Activated CD8-positive, alpha-beta T cell treated with anti-CD3 and anti-CD28 coated beads for 36 hours (primary cell): ENCODE data around the gene NRGN. TPM values are rescaled to one million over a fixed set of nuclear protein-coding genes. Genes with fewer than 3 reads are reported as not detected.
A peak's percentile ranks its signal among the peaks of the same experiment; 100 is the strongest.

ENCODE experiments used
- ATAC-seq: fragments of 200-7000 bp; cut with Tn5 transposase; one replicate; pipeline ENCODE4 v1.10.0; 2021; ENCODE audit warnings: mild to moderate bottlenecking, moderate library complexity
- CTCF ChIA-PET: fragments of 350-600 bp; sonication (Branson Sonifier 250); formaldehyde crosslinking; loops from one replicate; lab custom pipeline; 2021; ENCODE audit warnings: antibody characterized with exemption; lab: Charles Lee
- POLR2A ChIA-PET: fragments of 350-600 bp; sonication (Branson Sonifier 250); formaldehyde crosslinking; loops from one replicate; lab custom pipeline; 2021; ENCODE audit warnings: antibody characterized with exemption; lab: Charles Lee
- DNase-seq: peaks from one replicate; pipeline ENCODE4 v3.0.0-alpha.2; 2020
- H3K27ac Mint-ChIP-seq: one replicate; pipeline ENCODE4 v1.8.0; 2021; ENCODE audit warnings: mild to moderate bottlenecking, mixed read lengths
- H3K27me3 Mint-ChIP-seq: one replicate; pipeline ENCODE4 v1.8.0; 2021; ENCODE audit warnings: mixed read lengths
- H3K36me3 Mint-ChIP-seq: one replicate; pipeline ENCODE4 v1.8.0; 2021; ENCODE audit warnings: low read depth, mixed read lengths
- H3K4me1 Mint-ChIP-seq: one replicate; pipeline ENCODE4 v1.8.0; 2021; ENCODE audit warnings: low read depth, mixed read lengths
- H3K4me3 Mint-ChIP-seq: one replicate; pipeline ENCODE4 v1.8.0; 2021; ENCODE audit warnings: mild to moderate bottlenecking, moderate library complexity, mixed read lengths
- H3K9me3 Mint-ChIP-seq: one replicate; pipeline ENCODE4 v1.8.0; 2021; ENCODE audit warnings: mixed read lengths
- intact Hi-C: fragments of 100-400 bp; cut with micrococcal nuclease; formaldehyde crosslinking; loops from one replicate; pipeline ENCODE4 v1.10.0; 2022
- total RNA-seq, 2 experiments: library from RNA; stranded (reverse); gene quantifications; one replicate each; pipeline ENCODE4 v1.2.3, GENCODE V29; 2021
- TF ChIP-seq, protein P1 (sequence below): fragments of 200-600 bp; IDR thresholded peaks from one replicate; pipeline ENCODE4 v1.8.0; 2022; ENCODE audit warnings: antibody characterized with exemption, mild to moderate bottlenecking

Gene NRGN
- total RNA-seq, 2 experiments from 2014 or later: 5.7 to 6.4 TPM

DNA sequence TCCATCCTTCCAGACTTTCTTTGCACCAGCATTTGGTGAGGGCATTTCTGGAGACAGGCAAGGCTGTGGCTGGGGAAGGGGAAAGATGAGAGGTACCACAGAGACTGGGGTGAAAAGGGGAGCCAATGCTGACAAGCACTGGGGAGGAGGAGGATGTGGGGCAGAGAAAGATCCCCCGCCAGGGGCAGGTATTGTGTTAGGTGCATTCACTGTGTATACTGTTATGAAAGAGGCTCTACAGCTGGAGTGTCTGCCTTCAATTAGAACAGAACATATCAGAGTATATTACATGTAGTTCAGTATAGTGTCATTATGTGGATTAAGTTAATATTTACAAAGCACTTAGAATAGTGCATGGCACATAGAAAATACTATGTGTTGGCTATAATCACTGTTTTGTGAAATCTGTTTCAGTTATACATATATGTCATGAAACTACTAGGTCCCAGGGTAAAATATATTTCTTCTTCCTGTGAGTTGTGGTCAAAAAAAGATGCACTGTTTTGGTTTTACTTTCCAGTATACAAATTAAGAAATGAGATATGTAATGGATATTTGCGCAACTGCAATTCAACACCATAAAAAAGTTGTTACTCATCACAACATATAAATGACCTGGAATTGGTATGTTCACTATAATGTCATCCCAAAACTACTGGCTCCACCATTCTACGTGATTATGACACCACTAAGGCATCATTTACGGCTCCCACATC, 52.0 kb downstream of the NRGN start:
- H3K4me1 Mint-ChIP-seq: peaks cover 35% of the 10 kb centered on the region
- intact Hi-C loops: no loop called here
- POLR2A ChIA-PET: interaction anchor here (1.5 kb wide), 1 partner anchor 31 kb away, joined by 3 read pairs; no protein-coding TSS in a partner anchor
- TF ChIP-seq, protein P1, sequence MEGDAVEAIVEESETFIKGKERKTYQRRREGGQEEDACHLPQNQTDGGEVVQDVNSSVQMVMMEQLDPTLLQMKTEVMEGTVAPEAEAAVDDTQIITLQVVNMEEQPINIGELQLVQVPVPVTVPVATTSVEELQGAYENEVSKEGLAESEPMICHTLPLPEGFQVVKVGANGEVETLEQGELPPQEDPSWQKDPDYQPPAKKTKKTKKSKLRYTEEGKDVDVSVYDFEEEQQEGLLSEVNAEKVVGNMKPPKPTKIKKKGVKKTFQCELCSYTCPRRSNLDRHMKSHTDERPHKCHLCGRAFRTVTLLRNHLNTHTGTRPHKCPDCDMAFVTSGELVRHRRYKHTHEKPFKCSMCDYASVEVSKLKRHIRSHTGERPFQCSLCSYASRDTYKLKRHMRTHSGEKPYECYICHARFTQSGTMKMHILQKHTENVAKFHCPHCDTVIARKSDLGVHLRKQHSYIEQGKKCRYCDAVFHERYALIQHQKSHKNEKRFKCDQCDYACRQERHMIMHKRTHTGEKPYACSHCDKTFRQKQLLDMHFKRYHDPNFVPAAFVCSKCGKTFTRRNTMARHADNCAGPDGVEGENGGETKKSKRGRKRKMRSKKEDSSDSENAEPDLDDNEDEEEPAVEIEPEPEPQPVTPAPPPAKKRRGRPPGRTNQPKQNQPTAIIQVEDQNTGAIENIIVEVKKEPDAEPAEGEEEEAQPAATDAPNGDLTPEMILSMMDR: no peak
- no peak overlapping the region for H3K27ac Mint-ChIP-seq
- H3K4me3 Mint-ChIP-seq: no peak overlapping the region
- peak; percentile 42 for ATAC-seq
- DNase-seq: no peak
- CTCF ChIA-PET: interaction anchor here (1.8 to 4.8 kb wide), 7 partner anchors 13 to 148 kb away, joined by 8 to 43 read pairs (median 19); partner anchors contain the start of gene ESAM
- no peaks in the 10 kb centered on the region for H3K36me3 Mint-ChIP-seq
- no peaks in the 10 kb centered on the region for H3K27me3 Mint-ChIP-seq
- H3K9me3 Mint-ChIP-seq: no peaks in the 10 kb centered on the region

DNA sequence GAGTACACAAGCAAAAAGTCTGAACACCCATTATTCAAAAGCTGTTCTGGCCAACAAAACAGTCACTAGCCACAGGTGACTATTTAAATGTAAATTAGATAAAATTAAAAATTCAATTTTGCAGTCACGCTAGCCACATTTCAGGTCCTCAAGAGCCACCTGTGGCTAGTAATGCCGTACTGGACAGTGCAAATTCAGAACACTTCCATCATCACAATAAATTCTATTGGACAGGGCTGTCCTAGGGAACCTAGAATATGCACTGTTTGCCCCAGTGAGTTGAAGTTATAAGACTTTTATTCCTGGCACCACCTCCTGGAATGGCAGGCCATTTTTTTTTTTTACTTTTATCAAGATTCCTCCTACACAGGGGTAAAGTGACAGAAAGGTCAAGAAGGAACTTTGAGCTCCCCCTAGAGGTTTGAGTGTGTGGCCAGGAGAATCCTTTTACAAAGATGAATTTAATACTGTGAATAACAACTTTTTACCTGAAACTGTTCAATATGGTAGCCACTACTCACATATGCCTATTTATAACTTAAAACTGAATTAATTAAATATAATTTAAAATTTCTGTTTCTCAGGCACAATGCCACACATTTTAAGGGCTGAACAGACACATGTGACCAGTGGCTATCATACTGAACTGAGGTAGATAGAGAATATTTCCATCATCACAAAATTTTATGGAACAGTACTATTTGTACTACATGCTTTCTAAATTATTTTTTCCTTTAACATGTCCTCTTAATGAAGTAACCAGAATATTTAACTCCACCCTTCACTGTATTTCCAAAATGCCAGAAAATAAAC, 53.9 kb downstream of the NRGN start:
- no peaks in the 10 kb centered on the region for H3K9me3 Mint-ChIP-seq
- POLR2A ChIA-PET: interaction anchor here (1.5 kb wide), 1 partner anchor 33 kb away, joined by 3 read pairs; no protein-coding TSS in a partner anchor
- H3K27me3 Mint-ChIP-seq: no peaks in the 10 kb centered on the region
- TF ChIP-seq, protein P1: peak; percentile 76
- ATAC-seq: peak; percentile 71
- H3K4me1 Mint-ChIP-seq: peaks cover 48% of the 10 kb centered on the region
- DNase-seq: peak; percentile 47
- H3K36me3 Mint-ChIP-seq: peaks cover 4% of the 10 kb centered on the region
- CTCF ChIA-PET: interaction anchor here (0.7 to 4.8 kb wide), 29 partner anchors 11 to 320 kb away, joined by 3 to 43 read pairs (median 5); partner anchors contain the start of genes ESAM, NRGN and TBRG1
- intact Hi-C loops: no loop called here
- no peak overlapping the region for H3K4me3 Mint-ChIP-seq
- no peak overlapping the region for H3K27ac Mint-ChIP-seq

DNA sequence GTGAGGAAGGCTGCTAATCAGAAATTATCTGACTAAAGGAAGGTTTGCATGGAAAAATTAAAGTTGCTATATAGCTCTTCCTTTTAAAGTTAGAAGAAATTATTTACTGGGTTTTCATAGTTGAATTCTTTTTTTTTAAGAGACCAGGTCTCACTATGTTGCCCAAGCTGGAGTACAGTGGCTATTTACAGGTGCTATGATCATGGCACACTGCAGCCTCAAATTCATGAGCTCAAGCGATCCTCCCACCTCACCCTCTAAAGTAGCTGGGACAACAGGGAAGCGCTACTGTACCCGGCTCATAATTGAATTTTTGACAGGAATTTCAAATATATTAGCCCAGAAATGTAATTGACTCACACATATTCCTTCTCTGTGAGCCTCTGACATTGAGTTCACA, 56.6 kb downstream of the NRGN start:
- no peaks in the 10 kb centered on the region for H3K9me3 Mint-ChIP-seq
- DNase-seq (no peak), ATAC-seq (no peak)
- H3K4me1 Mint-ChIP-seq: peaks cover 50% of the 10 kb centered on the region
- no peaks in the 10 kb centered on the region for H3K27me3 Mint-ChIP-seq
- TF ChIP-seq, protein P1: no peak
- no peak overlapping the region for H3K4me3 Mint-ChIP-seq
- H3K36me3 Mint-ChIP-seq: peaks cover 4% of the 10 kb centered on the region
- CTCF ChIA-PET: interaction anchor here (0.9 to 4.8 kb wide), 4 partner anchors 22 to 126 kb away, joined by 3 to 43 read pairs (median 4); no protein-coding TSS in a partner anchor
- POLR2A ChIA-PET: no interaction called here
- H3K27ac Mint-ChIP-seq: no peak overlapping the region
- intact Hi-C loops: loop anchor here (5.0 kb wide), 1 partner anchor 34 kb away; the partner anchor contains the start of gene ESAM

Other genes starting within 250 kb of the NRGN start
- gene OR8B12, start 196.3 kb upstream of the NRGN start, total RNA-seq: not detected
- not detected for gene OR8A1, start 169.9 kb upstream of the NRGN start, total RNA-seq
- not detected for gene PANX3, start 128.5 kb upstream of the NRGN start, total RNA-seq
- gene TBRG1, start 117.1 kb upstream of the NRGN start, total RNA-seq: 10 to 100 TPM; 31.9 to 32.1 TPM
- gene SIAE, start 66.2 kb upstream of the NRGN start, total RNA-seq: 1 to 10 TPM; 5.0 to 6.2 TPM
- gene SPA17, start 66.0 kb upstream of the NRGN start, total RNA-seq: 1 to 10 TPM; 3.1 to 3.6 TPM
- under 1 TPM in 1 of 2 experiments, not detected in 1; 0.32 TPM for gene VSIG2, start 12.3 kb downstream of the NRGN start, total RNA-seq
- gene ESAM, start 22.3 kb downstream of the NRGN start, total RNA-seq: under 1 TPM; 0.60 to 0.65 TPM
- 1 to 10 TPM; 5.8 to 7.3 TPM for gene MSANTD2, start 60.5 kb downstream of the NRGN start, total RNA-seq
- gene ROBO3, start 125.5 kb downstream of the NRGN start, total RNA-seq: 10 to 100 TPM; 17.6 to 18.4 TPM
- gene ROBO4, start 157.9 kb downstream of the NRGN start, total RNA-seq: not detected
- gene HEPN1, start 179.3 kb downstream of the NRGN start, total RNA-seq: not detected
- gene HEPACAM, start 196.1 kb downstream of the NRGN start, total RNA-seq: under 1 TPM in 1 of 2 experiments, not detected in 1; 0.11 TPM
- gene CCDC15, start 214.3 kb downstream of the NRGN start, total RNA-seq: 1 to 10 TPM; 4.2 to 4.8 TPM